ENCODE data around the gene NPHP4.

Gene NPHP4

DNA sequence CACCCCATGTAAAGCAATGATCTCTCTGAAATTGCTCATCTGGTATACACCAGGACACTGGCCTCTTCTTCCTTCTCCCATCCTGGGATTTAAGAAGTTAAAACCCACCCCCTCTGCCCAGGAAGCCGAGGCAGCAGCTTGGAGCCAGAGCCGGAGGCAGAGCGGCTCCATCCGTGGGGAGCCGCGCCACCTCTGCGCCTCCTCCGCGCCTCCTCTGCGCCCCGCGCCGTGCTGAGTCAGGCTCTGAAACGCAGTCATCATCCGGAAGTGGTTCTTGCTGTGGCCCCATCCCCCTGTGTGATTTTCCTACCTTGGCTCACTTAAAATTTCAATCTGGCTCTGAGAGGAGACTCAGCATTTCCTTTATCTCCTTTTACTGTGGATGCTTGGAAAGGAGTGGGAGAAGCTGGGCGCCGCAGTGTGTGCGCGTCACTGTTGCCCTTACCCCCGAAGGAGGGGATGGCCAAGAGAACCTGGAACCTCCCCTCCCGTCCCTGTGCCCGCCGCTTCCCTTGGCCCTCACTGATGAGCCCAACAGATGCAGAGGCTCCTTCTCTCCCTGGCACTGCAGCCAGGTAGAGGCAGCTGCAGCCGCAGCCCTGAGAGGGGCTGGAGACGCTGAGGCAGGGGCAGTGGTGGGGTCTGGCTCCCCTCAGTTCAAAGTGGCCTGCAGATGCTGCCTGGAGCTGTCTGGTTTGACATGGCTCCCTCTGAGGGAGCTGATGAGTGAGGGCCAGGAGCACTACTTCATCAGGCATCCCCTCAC lies 15.3 kb upstream of the NPHP4 start:
- H3K27ac ChIP-seq: no peak overlapping the region
- POLR2A ChIA-PET (ENCODE audit: low non-redundant PET): no interaction called here
- CTCF ChIA-PET: no interaction called here
- DNase-seq (ENCODE audit: low spot score): no peak
- TF ChIP-seq, protein P1, sequence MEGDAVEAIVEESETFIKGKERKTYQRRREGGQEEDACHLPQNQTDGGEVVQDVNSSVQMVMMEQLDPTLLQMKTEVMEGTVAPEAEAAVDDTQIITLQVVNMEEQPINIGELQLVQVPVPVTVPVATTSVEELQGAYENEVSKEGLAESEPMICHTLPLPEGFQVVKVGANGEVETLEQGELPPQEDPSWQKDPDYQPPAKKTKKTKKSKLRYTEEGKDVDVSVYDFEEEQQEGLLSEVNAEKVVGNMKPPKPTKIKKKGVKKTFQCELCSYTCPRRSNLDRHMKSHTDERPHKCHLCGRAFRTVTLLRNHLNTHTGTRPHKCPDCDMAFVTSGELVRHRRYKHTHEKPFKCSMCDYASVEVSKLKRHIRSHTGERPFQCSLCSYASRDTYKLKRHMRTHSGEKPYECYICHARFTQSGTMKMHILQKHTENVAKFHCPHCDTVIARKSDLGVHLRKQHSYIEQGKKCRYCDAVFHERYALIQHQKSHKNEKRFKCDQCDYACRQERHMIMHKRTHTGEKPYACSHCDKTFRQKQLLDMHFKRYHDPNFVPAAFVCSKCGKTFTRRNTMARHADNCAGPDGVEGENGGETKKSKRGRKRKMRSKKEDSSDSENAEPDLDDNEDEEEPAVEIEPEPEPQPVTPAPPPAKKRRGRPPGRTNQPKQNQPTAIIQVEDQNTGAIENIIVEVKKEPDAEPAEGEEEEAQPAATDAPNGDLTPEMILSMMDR (conservative IDR thresholded peaks at IDR 0.05; ENCODE audit: low read depth): no peak

DNA sequence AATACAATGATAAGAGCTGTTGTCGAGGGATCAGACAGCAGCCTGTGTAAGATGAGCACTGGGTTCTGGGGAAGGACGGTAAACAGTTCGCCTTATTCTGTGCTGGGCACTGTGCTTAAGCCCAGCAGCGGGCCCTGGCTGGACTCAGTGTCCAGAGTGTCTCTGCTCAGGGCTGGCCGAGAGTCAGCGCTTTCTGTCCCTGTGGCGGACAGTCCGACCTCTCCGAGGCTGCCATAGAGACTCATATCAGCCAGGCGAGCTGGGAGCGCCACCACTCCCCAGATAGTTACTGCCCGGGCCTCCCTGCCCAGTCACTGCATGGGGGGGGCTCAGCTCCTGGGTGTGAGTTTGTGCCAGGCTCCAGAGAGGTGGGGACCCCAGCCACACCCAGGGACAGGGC lies 14.7 kb upstream of the NPHP4 start:
- TF ChIP-seq, protein P1 (conservative IDR thresholded peaks at IDR 0.05; ENCODE audit: low read depth): no peak
- DNase-seq (ENCODE audit: low spot score): no peak
- no peak overlapping the region for H3K27ac ChIP-seq
- POLR2A ChIA-PET (ENCODE audit: low non-redundant PET): no interaction called here
- CTCF ChIA-PET: no interaction called here

DNA sequence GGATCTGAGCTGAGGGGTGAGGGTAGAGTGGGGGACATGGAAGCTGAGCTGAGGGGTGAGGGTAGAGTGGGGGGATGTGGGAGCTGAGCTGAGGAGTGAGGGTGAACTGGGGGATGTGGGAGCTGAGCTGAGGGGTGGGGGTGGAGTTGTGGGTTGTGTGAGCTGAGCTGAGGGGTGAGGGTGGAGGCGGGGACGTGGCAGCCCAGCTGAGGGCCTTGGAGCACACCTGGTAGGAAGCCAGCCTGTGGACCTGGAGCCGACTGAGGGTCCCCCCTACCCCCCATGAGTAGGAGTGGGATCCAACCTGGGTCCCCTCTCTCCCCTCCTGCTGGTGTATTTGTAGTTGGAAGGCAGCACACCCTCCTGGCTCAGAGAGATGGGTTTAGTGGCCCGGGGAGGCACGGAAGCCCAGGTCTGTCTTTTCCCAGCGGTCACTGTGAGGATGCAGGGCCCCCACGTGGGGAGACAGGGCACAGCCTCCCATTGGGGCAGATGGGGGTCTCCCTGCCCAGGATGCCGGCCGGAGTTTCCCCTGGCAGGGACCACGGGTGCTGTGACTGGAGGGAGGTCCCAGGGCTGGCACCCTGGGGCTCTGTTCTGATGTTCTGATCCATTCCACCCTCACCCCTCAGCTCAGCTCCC lies 13.2 kb upstream of the NPHP4 start:
- CTCF ChIA-PET: no interaction called here
- DNase-seq (ENCODE audit: low spot score): no peak
- TF ChIP-seq, protein P1 (conservative IDR thresholded peaks at IDR 0.05; ENCODE audit: low read depth): no peak
- H3K27ac ChIP-seq: no peak overlapping the region
- POLR2A ChIA-PET (ENCODE audit: low non-redundant PET): no interaction called here

DNA sequence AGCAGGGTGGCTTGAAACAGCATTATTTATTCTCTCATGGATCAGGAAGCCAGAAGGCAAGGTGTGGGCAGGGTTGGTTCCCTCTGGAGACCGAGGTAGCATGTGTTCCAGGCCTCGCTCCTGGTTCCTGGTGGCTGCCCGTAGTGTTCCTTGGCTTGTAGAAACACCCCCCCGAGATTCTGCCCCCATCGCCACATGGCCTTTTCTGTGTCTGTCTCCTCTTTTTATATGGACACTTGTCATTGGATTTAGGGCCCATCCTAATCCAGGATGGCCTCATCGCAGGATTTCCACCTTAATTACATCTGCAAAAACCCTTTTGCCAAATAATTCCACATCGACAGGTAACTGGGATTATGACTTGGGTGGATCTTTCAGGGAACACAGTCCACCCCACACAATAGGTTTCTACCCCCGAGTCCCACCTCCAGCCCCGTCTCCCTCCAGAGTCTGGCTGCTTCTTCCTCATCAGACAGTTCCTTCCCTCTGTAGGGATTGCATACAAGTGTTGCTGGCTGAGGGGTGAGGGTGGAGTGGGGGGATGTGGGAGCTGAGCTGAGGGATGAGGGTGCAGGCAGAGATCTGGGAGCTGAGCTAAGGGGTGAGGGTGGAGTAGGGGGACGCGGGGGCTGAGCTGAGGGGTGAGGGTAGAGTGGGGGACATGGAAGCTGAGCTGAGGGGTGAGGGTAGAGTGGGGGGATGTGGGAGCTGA lies 12.3 kb upstream of the NPHP4 start:
- POLR2A ChIA-PET (ENCODE audit: low non-redundant PET): no interaction called here
- TF ChIP-seq, protein P1 (conservative IDR thresholded peaks at IDR 0.05; ENCODE audit: low read depth): no peak
- CTCF ChIA-PET: no interaction called here
- no peak for DNase-seq (ENCODE audit: low spot score)
- no peak overlapping the region for H3K27ac ChIP-seq

DNA sequence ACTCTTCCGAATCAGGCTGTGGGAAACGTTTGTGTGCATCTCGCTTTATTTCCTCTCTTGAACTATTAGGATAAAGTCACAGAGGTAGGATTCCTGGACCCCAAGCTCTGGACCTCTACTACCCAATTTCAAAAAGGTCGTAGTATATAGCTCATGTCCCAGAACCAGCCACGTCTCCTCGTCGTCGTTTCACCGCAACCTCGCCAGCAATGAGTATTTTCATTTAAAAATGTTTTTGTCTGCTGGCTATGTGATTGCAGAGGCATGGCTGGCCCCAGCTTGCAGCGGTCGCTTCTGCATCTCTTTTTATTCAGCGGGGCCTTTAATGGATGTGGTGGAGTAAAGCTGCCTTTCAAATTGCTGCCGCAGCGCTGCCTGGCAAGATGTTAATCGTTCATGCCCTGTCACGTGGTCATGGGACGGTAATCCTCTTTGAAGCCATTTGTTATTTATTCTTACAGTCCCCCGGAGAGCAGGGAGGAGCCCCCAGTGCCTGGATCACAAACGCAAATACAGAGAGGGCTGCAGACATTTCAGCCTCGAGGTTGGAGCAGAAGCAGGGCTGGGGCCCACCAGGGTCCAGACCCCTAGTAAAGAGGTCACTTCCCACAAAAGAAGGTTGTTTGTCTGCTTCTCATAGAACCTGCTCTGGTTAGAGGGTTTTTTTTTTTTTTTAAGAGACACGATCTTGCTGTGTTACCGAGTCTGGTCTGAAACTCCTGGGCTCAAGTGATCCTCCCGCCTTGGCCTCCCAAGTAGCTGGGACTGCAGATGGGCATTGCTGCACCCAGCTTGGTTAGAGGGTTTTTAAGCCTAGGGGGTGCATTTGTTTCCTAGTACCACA lies 11.6 kb upstream of the NPHP4 start:
- CTCF ChIA-PET: no interaction called here
- TF ChIP-seq, protein P1 (conservative IDR thresholded peaks at IDR 0.05; ENCODE audit: low read depth): no peak
- POLR2A ChIA-PET (ENCODE audit: low non-redundant PET): no interaction called here
- no peak overlapping the region for H3K27ac ChIP-seq
- no peak for DNase-seq (ENCODE audit: low spot score)

Data from RWPE1 (cell line).